Suprapubic skin (tissue), 4 donors: Measurements from ENCODE around the gene TMC8. TPM values are rescaled to one million over a fixed set of nuclear protein-coding genes. Genes with fewer than 3 reads are reported as not detected.

Experiments
- DNase-seq, 2 donors: peaks; one replicate each; pipeline ENCODE4 v3.0.0-alpha.2; 2019; ENCODE audit warnings: low spot score in 2 of 2
- H3K27ac ChIP-seq: fragments of 200-600 bp; sonication (generic); one replicate; pipeline ENCODE4 v1.5.1; 2019
- H3K27me3 ChIP-seq: fragments of 200-600 bp; sonication (generic); one replicate; pipeline ENCODE4 v1.5.1; 2019
- H3K36me3 ChIP-seq: fragments of 200-600 bp; sonication (generic); one replicate; pipeline ENCODE4 v1.5.1; 2019
- H3K4me1 ChIP-seq: fragments of 200-600 bp; sonication (generic); one replicate; pipeline ENCODE4 v1.5.1; 2019
- H3K4me3 ChIP-seq: fragments of 200-600 bp; sonication (generic); one replicate; pipeline ENCODE4 v1.5.1; 2019; ENCODE audit warnings: mild to moderate bottlenecking
- H3K9me3 ChIP-seq: fragments of 200-600 bp; sonication (generic); one replicate; pipeline ENCODE4 v1.5.1; 2019
- EP300 ChIP-seq: sonication (generic); formaldehyde crosslinking; IDR thresholded peaks from one replicate; pipeline ENCODE4 v1.6.1; 2017; ENCODE audit warnings: antibody characterized with exemption
- POLR2A ChIP-seq, 2 donors: fragments of 450-650 bp; IDR thresholded peaks; one replicate each; pipeline ENCODE4 v1.6.1; 2017; ENCODE audit warnings: antibody characterized with exemption in 2 of 2, mild to moderate bottlenecking in 2 of 2, moderate library complexity in 2 of 2
- POLR2AphosphoS5 ChIP-seq, 3 donors: sonication (generic); formaldehyde crosslinking; IDR thresholded peaks; one replicate each; pipeline ENCODE4 v1.6.1; 2017; ENCODE audit warnings: antibody characterized with exemption in 3 of 3
- WGBS: methylation state at CpG from one replicate; pipeline ENCODE4 v1.1.5; 2018; 5-methylcytosine and 5-hydroxymethylcytosine counted together
- total RNA-seq, 4 donors: library from RNA; depleted of rRNA; stranded (reverse); fragments of >200 nt; gene quantifications; one replicate each; pipeline ENCODE4 v1.1.0, GENCODE V29; 2016
- TF ChIP-seq, protein P1 (sequence below), 2 donors: fragments of 200-600 bp in 1 of 2; fragments of 450-650 bp in 1 of 2; sonication (generic) in 1 of 2; IDR thresholded peaks; one replicate each; pipeline ENCODE4 v1.5.1; 2016 to 2019; ENCODE audit warnings: antibody characterized with exemption in 2 of 2, mild to moderate bottlenecking in 1 of 2, moderate library complexity in 1 of 2

TMC8 gene
- total RNA-seq, 4 donors from 2014 or later: 0.36 to 6.4 (median 1.8) TPM

DNA sequence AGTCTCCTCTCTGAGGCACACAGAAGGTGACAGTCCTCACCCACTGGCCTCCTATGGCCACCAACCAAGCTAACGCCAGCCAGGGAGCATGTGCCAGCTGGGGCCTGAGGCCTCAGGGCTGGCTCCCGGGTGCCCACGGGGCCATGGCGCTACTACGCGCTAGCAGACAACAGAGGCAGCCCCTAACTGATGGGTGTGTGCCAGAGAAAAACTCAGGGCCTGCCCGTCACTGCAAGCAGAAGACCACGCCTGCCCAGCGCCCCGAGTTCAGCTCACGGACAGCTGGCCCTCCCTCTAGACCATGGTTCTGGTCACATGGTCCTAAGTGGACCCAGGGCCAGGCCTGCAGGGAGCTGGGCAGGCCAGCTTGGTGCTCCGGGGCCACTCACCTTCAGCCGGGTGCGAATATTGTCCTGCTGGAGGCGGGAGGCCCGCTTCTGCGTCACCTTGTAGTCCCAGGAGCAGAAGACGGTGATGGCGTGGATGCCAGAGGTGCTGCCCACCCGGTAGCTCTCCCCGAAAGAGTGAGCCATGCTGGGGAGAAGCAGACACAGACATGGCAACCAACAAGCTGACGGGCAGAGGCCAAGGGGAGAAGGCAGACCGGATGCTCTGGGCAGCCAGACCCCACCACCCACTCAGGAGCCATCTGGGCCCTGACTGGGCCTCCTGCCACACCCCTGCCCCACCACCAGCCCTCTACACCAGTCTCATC is 8.2 kb upstream of the TMC8 start:
- Histone ChIP-seq H3K36me3 (peaks cover 64% of the 10 kb centered on the region), H3K27me3 (no peaks in the 10 kb centered on the region), H3K9me3 (no peaks in the 10 kb centered on the region), H3K27ac (no peak overlapping the region), H3K4me1 (peaks cover 38% of the 10 kb centered on the region), H3K4me3 (no peak overlapping the region)
- DNase-seq: no peak
- no peak for TF ChIP-seq POLR2AphosphoS5 (IDR thresholded peaks at IDR 0.05)
- no peak for TF ChIP-seq POLR2A (IDR thresholded peaks at IDR 0.05)
- TF ChIP-seq, protein P1, sequence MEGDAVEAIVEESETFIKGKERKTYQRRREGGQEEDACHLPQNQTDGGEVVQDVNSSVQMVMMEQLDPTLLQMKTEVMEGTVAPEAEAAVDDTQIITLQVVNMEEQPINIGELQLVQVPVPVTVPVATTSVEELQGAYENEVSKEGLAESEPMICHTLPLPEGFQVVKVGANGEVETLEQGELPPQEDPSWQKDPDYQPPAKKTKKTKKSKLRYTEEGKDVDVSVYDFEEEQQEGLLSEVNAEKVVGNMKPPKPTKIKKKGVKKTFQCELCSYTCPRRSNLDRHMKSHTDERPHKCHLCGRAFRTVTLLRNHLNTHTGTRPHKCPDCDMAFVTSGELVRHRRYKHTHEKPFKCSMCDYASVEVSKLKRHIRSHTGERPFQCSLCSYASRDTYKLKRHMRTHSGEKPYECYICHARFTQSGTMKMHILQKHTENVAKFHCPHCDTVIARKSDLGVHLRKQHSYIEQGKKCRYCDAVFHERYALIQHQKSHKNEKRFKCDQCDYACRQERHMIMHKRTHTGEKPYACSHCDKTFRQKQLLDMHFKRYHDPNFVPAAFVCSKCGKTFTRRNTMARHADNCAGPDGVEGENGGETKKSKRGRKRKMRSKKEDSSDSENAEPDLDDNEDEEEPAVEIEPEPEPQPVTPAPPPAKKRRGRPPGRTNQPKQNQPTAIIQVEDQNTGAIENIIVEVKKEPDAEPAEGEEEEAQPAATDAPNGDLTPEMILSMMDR (IDR thresholded peaks at IDR 0.05): no peak
- no peak for TF ChIP-seq EP300
- WGBS: 76% methylated on average over 9 of the region's 23 CpGs

DNA sequence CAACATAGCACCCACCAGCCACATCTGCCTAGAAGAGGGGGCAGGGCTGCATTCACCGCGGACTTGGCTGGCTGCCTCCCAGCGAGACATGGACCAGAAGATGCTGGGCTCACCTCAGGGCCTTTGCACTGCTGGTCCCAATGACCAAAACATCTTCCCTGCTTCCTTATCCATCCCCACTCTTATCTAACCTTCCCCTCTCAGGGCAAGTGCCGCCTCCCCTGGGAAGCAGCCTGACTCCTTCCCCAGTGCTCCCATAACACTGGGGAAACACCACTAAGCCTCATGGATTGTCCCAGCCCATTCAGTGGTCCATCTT is 7.7 kb upstream of the TMC8 start:
- Histone ChIP-seq H3K4me1 (peaks cover 39% of the 10 kb centered on the region), H3K4me3 (no peak overlapping the region), H3K27me3 (no peaks in the 10 kb centered on the region), H3K9me3 (no peaks in the 10 kb centered on the region), H3K27ac (no peak overlapping the region), H3K36me3 (peaks cover 64% of the 10 kb centered on the region)
- DNase-seq: no peak
- TF ChIP-seq, protein P1 (IDR thresholded peaks at IDR 0.05): no peak
- TF ChIP-seq POLR2A (IDR thresholded peaks at IDR 0.05) (no peak), EP300 (no peak), POLR2AphosphoS5 (IDR thresholded peaks at IDR 0.05) (no peak)
- WGBS: 90% methylated on average over 4 of the region's 4 CpGs

DNA sequence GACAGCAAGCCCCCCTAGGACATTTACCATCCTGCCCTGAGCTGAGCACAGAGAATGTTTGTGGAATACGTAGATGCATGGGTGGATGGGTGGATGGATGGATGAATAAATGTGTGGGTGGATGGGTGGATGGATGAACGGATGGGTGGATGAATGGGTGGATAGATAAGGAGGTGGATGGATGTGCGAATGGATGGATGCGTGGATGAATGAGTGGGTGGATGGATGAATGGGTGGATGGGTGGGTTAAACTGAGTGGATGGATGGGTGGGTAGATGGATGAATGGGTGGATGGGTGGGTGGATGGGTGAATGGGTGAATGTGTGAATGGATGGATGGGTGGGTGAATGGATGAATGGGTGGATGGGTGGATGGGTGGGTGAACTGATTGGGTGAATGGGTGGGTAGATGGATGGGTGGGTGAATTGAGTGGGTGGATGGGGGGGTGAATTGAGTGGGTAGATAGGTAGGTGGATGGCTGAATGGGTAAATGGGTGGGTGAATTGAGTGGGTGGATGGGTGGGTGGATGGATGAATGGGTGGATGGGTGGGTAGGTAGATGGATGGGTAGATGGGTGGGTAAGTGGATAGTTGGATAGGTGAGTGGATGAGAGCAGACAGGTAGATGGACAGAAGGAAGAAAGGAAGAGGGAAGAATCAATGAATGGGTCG is 7.2 kb upstream of the TMC8 start:
- TF ChIP-seq POLR2A (IDR thresholded peaks at IDR 0.05) (no peak), EP300 (no peak), POLR2AphosphoS5 (IDR thresholded peaks at IDR 0.05) (no peak)
- TF ChIP-seq, protein P1 (IDR thresholded peaks at IDR 0.05): no peak
- Histone ChIP-seq H3K27ac (no peak overlapping the region), H3K4me3 (no peak overlapping the region), H3K27me3 (no peaks in the 10 kb centered on the region), H3K36me3 (peaks cover 64% of the 10 kb centered on the region), H3K9me3 (no peaks in the 10 kb centered on the region), H3K4me1 (peaks cover 43% of the 10 kb centered on the region)
- 92% methylated on average over 5 of the region's 5 CpGs for WGBS
- DNase-seq: no peak

DNA sequence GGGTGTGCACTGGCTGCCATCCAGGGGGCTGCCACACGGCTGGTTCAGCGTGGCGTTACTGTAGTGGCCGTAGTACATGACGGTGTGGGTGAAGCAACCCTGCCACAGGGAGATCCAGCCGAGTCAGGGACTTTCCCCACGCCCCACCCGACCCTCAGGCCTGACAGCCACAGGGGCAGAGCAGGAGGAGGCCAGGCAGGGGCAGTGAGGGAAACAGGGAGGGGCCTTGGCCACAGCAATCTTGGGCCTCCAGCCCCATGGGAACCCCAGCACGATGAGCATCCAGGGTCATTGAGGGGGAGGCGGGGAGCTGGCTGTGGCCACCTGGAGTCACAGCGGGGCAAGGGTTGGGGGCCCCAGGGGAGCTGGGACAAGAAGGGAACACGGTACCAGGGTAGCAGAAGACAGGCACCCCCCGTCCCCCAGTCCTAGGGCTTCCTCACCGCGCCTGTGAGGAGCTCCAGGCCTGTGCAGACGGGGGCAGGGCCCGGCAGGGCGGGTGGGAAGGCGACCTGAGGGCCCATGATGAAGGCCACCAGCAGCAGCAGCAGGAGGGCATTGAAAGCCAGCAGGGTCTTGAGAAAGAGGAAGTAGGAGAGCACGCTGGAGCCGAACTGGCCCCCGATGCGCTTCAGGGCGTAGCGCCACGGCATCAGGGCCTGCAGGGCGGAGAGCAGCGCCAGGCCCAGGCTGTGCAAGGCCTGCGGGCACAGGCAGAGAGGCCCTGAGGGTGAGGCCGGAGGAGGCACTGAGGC is 6.3 kb upstream of the TMC8 start:
- no peak for TF ChIP-seq EP300
- Histone ChIP-seq H3K4me1 (peaks cover 52% of the 10 kb centered on the region), H3K4me3 (no peak overlapping the region), H3K9me3 (no peaks in the 10 kb centered on the region), H3K27me3 (no peaks in the 10 kb centered on the region), H3K27ac (no peak overlapping the region), H3K36me3 (peaks cover 56% of the 10 kb centered on the region)
- WGBS: 73% methylated on average over 16 of the region's 30 CpGs
- no peak for DNase-seq

DNA sequence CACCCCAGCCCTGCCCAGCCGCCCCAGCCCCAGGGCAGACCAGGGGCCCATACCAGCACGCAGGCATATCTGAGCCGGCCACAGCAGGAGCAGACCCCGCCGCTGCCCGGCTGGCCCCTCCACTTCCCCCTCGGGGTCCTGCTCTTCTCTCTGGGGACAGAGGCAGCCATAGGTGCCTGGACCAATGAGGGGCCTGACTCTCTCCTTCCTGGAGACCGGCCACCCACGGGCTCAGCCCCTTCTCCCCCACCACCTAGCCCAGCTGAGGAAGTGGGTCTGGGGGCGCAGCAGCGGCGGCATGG is 5.8 kb upstream of the TMC8 start:
- DNase-seq: no peak
- WGBS: 86% methylated on average over 7 of the region's 12 CpGs
- no peak overlapping the region for H3K27ac ChIP-seq
- H3K27me3 ChIP-seq: no peaks in the 10 kb centered on the region
- peaks cover 56% of the 10 kb centered on the region for H3K4me1 ChIP-seq
- no peaks in the 10 kb centered on the region for H3K9me3 ChIP-seq
- peaks cover 53% of the 10 kb centered on the region for H3K36me3 ChIP-seq
- H3K4me3 ChIP-seq: no peak overlapping the region
- TF ChIP-seq, protein P1 (IDR thresholded peaks at IDR 0.05): no peak
- TF ChIP-seq EP300: no peak
- no peak for TF ChIP-seq POLR2A (IDR thresholded peaks at IDR 0.05)
- no peak for TF ChIP-seq POLR2AphosphoS5 (IDR thresholded peaks at IDR 0.05)
